ENCODE measurements around the gene GIT1.

- TF ChIP-seq HNF4A (conservative IDR thresholded peaks at IDR 0.05): no peak
- no peak for TF ChIP-seq REST (IDR thresholded peaks at IDR 0.05)
- no peak for TF ChIP-seq CTCF (IDR thresholded peaks at IDR 0.05; ENCODE audit: low read depth, low read length, missing input control)
- no peak for TF ChIP-seq TAF1 (conservative IDR thresholded peaks at IDR 0.05)
- no peak for TF ChIP-seq MAX (IDR thresholded peaks at IDR 0.05)
- TF ChIP-seq EGR1 (IDR thresholded peaks at IDR 0.05; ENCODE audit: low read depth in 2 of 2): no peak
- no peak for TF ChIP-seq ATF3 (IDR thresholded peaks at IDR 0.05)
- TF ChIP-seq GABPA (IDR thresholded peaks at IDR 0.05 in 1 of 2, conservative IDR thresholded peaks at IDR 0.05 in 1 of 2): no peak
- no peak for TF ChIP-seq RAD21 (IDR thresholded peaks at IDR 0.05)
- TF ChIP-seq SP1 (IDR thresholded peaks at IDR 0.05): no peak
Observed at GRCh38 chr17:29569245-29569950, 20.1 kb downstream of the GIT1 start.
